ENCODE data around the gene CTRB1. TPM values are rescaled to one million over a fixed set of nuclear protein-coding genes. Genes with fewer than 3 reads are reported as not detected.

The CTRB1 gene
- total and polyA plus RNA-seq, 2 experiments from 2014 or later, result not detected

DNA sequence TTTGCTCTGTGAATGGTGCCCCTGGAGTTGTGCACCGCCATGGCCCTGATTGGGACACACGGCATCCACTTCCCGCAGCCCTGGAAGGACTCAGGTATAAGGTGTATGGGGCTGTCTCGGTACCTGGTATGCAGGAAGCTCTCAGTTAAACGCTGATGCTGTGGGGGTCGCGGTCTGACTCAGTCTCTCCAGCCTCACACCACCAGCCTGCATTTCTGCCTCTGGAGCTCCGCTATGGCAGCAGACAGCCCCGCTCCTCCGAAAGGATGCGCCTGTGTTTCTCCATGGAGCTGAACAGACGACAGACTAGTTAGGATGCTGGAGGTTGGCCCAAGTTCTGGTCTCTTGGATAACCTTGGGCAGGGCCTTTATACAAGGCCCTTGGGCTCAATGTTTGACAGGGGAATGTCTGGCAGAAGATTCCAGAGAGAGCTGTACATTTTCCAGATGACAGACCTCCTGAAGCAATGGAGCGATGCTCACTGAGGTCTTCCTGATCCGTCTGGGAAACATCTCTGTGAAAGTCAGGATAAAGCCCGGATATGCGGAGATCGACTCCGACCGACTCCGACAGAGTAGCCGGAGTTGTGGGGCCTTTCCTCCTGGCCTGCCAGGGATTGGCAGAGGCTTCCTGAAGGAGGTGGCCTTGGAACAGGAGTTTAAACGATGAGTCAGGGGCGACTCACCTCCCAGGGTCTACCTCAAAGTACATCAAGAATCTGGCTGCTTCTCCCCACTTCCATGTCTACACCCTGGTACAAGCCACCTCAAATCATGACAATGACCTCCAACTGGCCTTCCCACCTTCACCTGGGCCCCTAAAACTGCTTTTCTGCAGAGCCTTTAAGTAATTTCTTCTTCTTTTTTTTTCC lies 54.5 kb downstream of the CTRB1 start:
- H3K27me3 ChIP-seq (replicated peaks; ENCODE audit: insufficient read depth), result no peaks in the 10 kb centered on the region
- no peaks in the 10 kb centered on the region for H3K9me2 ChIP-seq (ENCODE audit: insufficient read depth)
- H3K4me1 ChIP-seq (ENCODE audit: insufficient read depth), result no peaks in the 10 kb centered on the region
- no peak overlapping the region for H2AFZ ChIP-seq
- no peaks in the 10 kb centered on the region for H4K20me1 ChIP-seq (ENCODE audit: insufficient read depth)
- no peaks in the 10 kb centered on the region for H3K79me2 ChIP-seq (ENCODE audit: insufficient read depth)
- in situ Hi-C loops (cut with MboI), result no loop called here
- H3K27ac ChIP-seq, result no peak overlapping the region
- DNase-seq, result peak; percentile 71
- no peak overlapping the region for H3K9ac ChIP-seq
- no peak overlapping the region for H3K4me3 ChIP-seq
- 90 to 91% methylated on average over 23 of the region's 23 CpGs for WGBS, 2 experiments (ENCODE audit: low coverage in 1 of 2, low lambda C conversion rate in 2 of 2, missing lambda C conversion rate in 2 of 2)
- no peak overlapping the region for H3K4me2 ChIP-seq (ENCODE audit: unreplicated experiment)
- H3K9me3 ChIP-seq (ENCODE audit: low read depth), result no peaks in the 10 kb centered on the region
- H3K36me3 ChIP-seq (ENCODE audit: low read depth), result no peaks in the 10 kb centered on the region
- no peak for TF ChIP-seq EZH2phosphoT487 (IDR thresholded peaks at IDR 0.05; ENCODE audit: insufficient read depth, low read depth)
- no peak for TF ChIP-seq EZH2 (IDR thresholded peaks at IDR 0.05; ENCODE audit: insufficient read depth, poor library complexity, severe bottlenecking)
- no peaks in the 10 kb centered on the region for H3F3A ChIP-seq (ENCODE audit: insufficient read depth)

Other genes starting within 250 kb of the CTRB1 start
- 7.5 and 8.3 TPM in 2 replicates for gene WDR59, start 233.9 kb upstream of the CTRB1 start, total RNA-seq (2014; rRNA removed; shearing (Covaris generic))
- 11.4 and 15.2 TPM in 2 replicates for gene WDR59, start 233.9 kb upstream of the CTRB1 start, polyA plus RNA-seq (2016; fragmentation: Nextera tagmentation; extraction: Ambion mirVana)
- 10.4 and 17.2 TPM in 2 replicates for gene ZNRF1, start 220.0 kb upstream of the CTRB1 start, total RNA-seq (2014; rRNA removed; shearing (Covaris generic))
- gene ZNRF1, start 220.0 kb upstream of the CTRB1 start, polyA plus RNA-seq (2016; fragmentation: Nextera tagmentation; extraction: Ambion mirVana), result 7.1 and 7.6 TPM in 2 replicates
- gene LDHD, start 102.2 kb upstream of the CTRB1 start, total RNA-seq (2014; rRNA removed; shearing (Covaris generic)), result 0.38 and 0.65 TPM in 2 replicates
- gene LDHD, start 102.2 kb upstream of the CTRB1 start, polyA plus RNA-seq (2016; fragmentation: Nextera tagmentation; extraction: Ambion mirVana), result 0.81 and 1.1 TPM in 2 replicates
- 4.4 and 7.8 TPM in 2 replicates for gene ZFP1, start 70.5 kb upstream of the CTRB1 start, total RNA-seq (2014; rRNA removed; shearing (Covaris generic))
- 5.2 and 6.8 TPM in 2 replicates for gene ZFP1, start 70.5 kb upstream of the CTRB1 start, polyA plus RNA-seq (2016; fragmentation: Nextera tagmentation; extraction: Ambion mirVana)
- not detected in 2 replicates for gene CTRB2, start 11.8 kb upstream of the CTRB1 start, total RNA-seq (2014; rRNA removed; shearing (Covaris generic))
- gene CTRB2, start 11.8 kb upstream of the CTRB1 start, polyA plus RNA-seq (2016; fragmentation: Nextera tagmentation; extraction: Ambion mirVana), result not detected in 2 replicates
- 84.0 and 87.0 TPM in 2 replicates for gene BCAR1, start 32.6 kb downstream of the CTRB1 start, total RNA-seq (2014; rRNA removed; shearing (Covaris generic))
- 52.9 and 56.1 TPM in 2 replicates for gene BCAR1, start 32.6 kb downstream of the CTRB1 start, polyA plus RNA-seq (2016; fragmentation: Nextera tagmentation; extraction: Ambion mirVana)
- 30.4 and 36.9 TPM in 2 replicates for gene CFDP1, start 214.5 kb downstream of the CTRB1 start, total RNA-seq (2014; rRNA removed; shearing (Covaris generic))
- gene CFDP1, start 214.5 kb downstream of the CTRB1 start, polyA plus RNA-seq (2016; fragmentation: Nextera tagmentation; extraction: Ambion mirVana), result 45.2 and 46.7 TPM in 2 replicates
- gene TMEM170A, start 245.7 kb downstream of the CTRB1 start, total RNA-seq (2014; rRNA removed; shearing (Covaris generic)), result 11.9 and 18.6 TPM in 2 replicates
- 10.3 and 12.6 TPM in 2 replicates for gene TMEM170A, start 245.7 kb downstream of the CTRB1 start, polyA plus RNA-seq (2016; fragmentation: Nextera tagmentation; extraction: Ambion mirVana)

Measured in GM23248 (cell line).